GM12864 (cell line): Measurements from ENCODE around the gene MTMR12.

Experiments
- DNase-seq: peaks from one replicate; pipeline ENCODE4 v3.0.0-alpha.2; 2011; ENCODE audit warnings: low read depth
- H3K4me3 ChIP-seq: 2 replicates; pipeline ENCODE4 v1.5.1; 2011; ENCODE audit warnings: mild to moderate bottlenecking, low read depth, low read length, control low read depth
- TF ChIP-seq, protein P1 (sequence below): IDR thresholded peaks from 2 replicates; pipeline ENCODE4 v1.5.1; 2011; ENCODE audit warnings: low read depth, mild to moderate bottlenecking, moderate library complexity, low read length, control low read depth, inconsistent platforms; ENCODE audit errors: missing control alignments

MTMR12 gene

DNA sequence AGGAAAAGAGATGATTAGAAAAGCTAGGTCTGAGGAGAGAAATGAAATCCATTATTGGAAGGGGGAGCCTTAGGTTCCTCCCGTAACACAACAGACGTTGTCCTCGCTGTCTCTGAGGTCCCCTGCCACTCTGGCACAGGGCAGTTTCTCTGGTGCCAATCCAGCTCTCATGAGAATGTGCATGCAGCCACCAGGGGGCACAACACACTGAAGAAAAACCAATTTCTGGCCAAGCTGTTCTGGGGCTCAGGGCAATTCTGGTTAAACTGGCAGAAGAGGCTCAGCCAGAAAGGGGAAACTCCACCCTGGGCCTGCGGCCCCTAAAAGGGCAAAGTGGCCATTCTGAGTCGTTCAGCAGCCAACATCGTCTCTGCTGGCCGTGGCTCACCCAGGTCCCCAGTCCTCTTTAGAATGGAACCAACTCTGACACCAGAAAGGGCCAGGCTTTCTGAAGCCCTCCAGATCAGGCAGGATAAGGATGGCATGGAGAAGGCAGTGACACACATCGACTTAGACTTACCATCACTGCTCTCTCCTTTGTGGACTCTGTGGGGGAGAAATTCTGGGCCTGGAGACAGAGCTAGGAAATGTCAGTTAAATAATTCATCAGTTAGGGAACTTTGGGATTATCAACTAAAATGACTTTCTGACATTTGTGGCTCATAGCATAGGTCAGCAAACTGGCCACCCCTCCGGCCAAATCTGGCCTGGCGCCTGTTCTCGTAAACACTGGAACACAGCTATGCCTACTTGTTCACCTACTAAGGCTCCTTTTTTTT lies 80.1 kb downstream of the MTMR12 start:
- TF ChIP-seq, protein P1, sequence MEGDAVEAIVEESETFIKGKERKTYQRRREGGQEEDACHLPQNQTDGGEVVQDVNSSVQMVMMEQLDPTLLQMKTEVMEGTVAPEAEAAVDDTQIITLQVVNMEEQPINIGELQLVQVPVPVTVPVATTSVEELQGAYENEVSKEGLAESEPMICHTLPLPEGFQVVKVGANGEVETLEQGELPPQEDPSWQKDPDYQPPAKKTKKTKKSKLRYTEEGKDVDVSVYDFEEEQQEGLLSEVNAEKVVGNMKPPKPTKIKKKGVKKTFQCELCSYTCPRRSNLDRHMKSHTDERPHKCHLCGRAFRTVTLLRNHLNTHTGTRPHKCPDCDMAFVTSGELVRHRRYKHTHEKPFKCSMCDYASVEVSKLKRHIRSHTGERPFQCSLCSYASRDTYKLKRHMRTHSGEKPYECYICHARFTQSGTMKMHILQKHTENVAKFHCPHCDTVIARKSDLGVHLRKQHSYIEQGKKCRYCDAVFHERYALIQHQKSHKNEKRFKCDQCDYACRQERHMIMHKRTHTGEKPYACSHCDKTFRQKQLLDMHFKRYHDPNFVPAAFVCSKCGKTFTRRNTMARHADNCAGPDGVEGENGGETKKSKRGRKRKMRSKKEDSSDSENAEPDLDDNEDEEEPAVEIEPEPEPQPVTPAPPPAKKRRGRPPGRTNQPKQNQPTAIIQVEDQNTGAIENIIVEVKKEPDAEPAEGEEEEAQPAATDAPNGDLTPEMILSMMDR = peak; percentile 83
- peak; percentile 44 for DNase-seq
- H3K4me3 ChIP-seq = no peak overlapping the region

DNA sequence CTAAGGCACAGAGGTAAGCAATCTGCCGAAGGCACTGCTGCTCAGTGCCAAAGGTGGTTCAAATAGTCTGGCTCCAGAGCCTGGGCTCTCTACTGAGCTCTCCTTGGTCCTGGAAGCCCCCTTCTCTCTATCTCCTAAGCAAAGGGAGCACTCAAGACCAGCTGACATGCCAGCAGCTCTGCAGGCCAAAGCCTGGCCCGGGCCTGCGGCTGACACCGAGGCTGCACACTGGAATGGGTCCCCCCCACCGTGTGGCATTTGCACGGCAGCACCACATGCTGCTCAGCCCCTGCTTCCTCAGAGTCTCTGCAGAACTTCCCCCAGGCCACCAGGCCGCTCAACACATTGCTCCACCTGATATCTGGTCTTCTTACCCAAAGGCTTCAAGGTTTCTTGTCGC lies 80.8 kb downstream of the MTMR12 start:
- H3K4me3 ChIP-seq = no peak overlapping the region
- no peak for DNase-seq
- TF ChIP-seq, protein P1 = no peak

DNA sequence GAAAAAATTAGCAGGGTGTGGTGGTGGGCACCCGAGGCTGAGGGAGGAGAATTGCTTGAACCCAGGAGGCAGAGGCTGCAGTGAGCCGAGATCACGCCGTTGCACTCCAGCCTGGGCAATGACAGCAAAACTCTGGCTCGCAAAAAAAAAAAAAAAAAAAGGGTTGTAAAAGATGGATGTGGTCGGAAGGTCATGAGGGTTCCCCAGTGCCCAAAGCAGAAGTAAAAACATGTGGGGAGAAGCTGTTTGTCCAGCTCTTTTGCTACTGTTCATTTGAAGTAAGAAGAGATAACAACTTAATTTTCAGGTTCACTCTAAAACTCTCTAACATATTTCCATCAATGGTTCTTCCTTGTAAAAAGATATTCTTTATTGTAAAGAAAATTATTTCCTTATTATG lies 81.5 kb downstream of the MTMR12 start:
- no peak overlapping the region for H3K4me3 ChIP-seq
- TF ChIP-seq, protein P1 = no peak
- no peak for DNase-seq

DNA sequence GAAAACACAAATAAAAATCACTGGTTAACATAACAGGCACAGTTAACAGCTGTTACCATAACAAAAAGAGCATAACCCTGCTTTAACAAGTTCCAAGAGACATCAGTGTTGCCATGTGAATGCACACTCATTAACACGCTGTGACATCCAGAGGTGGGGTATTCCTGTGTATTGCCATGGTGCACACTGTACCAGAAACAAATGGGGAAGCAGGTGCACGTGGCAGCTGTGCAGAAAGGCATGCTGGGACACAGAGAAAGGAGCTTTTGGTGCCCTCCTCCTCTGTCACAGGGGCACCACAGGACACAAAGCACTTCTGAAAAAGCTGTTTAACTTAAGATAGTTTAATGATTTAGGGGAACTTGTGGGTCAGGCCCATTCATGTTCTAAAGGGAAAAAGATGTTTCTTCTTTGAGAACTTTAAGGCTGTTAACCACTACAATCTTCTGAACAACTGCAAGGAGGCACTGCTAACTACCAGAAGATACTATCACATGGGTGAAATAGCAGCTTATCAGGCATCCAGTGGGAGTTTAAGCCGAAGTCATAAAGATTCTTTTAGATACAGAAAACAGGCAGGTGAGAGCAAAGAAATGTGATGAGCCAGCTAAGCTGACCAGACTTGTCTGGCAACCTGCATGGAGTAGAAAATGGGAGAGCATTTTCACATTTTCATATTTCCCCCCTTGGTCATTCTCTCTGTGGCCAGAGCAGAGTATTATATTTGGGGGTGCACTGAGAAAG lies 82.2 kb downstream of the MTMR12 start:
- H3K4me3 ChIP-seq = no peak overlapping the region
- TF ChIP-seq, protein P1 = no peak
- DNase-seq = no peak

GRCh38 chr5:32229586-32229985 lies 83.2 kb downstream of the MTMR12 start:
- no peak for DNase-seq
- no peak overlapping the region for H3K4me3 ChIP-seq
- TF ChIP-seq, protein P1 = no peak

DNA sequence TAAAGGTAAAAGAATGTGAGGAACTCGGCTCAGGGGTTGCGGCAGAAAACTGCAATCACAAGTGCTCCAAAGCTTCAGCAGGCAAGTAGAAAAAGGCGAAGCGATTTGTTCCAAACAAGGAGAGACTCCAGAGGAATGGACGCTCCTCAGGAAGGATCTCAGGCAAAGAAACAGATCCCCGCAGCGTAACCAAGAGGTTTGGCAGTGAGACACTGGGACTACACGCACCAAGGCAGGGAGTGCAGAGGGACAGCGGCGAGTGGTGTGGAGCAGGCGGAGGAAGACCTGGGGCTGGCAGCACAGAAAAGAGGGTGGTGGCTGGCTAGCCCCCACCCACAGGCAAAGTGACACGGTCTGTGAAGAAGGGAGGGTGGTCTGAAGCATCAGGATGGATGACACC lies 83.9 kb downstream of the MTMR12 start:
- H3K4me3 ChIP-seq = no peak overlapping the region
- no peak for DNase-seq
- TF ChIP-seq, protein P1 = no peak
